OCI-LY3 (cell line): ENCODE measurements around the gene GFI1B.

ENCODE experiments used
- EZH2phosphoT487 ChIP-seq: fragments of 200-600 bp; shearing (Covaris generic); IDR thresholded peaks from 2 replicates; pipeline ENCODE4 v1.6.1; 2018; ENCODE audit warnings: antibody characterized with exemption, mixed run types, low read depth
- TF ChIP-seq, protein P1 (sequence below): fragments of 200-600, 300-600 bp; sonication (generic); IDR thresholded peaks from 2 replicates; pipeline ENCODE4 v1.5.1; 2014; ENCODE audit warnings: antibody characterized with exemption, low read length, low read depth

DNA sequence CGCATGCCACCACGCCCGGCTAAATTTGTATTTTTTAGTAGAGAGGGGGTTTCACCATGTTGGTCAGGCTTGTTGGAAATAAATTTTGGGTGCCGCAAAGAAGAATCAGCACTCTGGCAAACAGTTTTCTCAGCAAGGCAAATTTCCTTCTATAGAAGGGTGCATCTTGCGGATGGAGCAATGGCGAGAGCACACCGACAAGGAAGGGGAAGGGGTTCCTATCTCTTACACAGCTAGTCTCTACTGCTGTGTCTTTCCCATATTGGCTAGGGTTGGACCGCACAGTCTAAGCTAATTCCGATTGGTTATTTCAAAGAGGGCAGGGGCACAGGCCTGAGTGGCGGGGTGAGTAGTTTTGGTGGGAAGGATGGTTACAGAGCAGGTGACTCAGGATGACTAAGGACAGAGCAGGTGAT, 53.0 kb downstream of the GFI1B start:
- TF ChIP-seq, protein P1, sequence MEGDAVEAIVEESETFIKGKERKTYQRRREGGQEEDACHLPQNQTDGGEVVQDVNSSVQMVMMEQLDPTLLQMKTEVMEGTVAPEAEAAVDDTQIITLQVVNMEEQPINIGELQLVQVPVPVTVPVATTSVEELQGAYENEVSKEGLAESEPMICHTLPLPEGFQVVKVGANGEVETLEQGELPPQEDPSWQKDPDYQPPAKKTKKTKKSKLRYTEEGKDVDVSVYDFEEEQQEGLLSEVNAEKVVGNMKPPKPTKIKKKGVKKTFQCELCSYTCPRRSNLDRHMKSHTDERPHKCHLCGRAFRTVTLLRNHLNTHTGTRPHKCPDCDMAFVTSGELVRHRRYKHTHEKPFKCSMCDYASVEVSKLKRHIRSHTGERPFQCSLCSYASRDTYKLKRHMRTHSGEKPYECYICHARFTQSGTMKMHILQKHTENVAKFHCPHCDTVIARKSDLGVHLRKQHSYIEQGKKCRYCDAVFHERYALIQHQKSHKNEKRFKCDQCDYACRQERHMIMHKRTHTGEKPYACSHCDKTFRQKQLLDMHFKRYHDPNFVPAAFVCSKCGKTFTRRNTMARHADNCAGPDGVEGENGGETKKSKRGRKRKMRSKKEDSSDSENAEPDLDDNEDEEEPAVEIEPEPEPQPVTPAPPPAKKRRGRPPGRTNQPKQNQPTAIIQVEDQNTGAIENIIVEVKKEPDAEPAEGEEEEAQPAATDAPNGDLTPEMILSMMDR, result no peak
- no peak for TF ChIP-seq EZH2phosphoT487
